Endothelial cell of umbilical vein (primary cell): ENCODE measurements around the gene MACROH2A1. TPM values are rescaled to one million over a fixed set of nuclear protein-coding genes. Genes with fewer than 3 reads are reported as not detected.

ENCODE experiments used
- BruUV-seq: library from RNA; stranded (reverse); fragments of 400-500 nt; replicated peaks from 2 replicates; lab custom pipeline; 2021; lab: Mats Ljungman, UMichigan
- CTCF ChIA-PET: fragments of 300-600, 350-600 bp; sonication (Branson Sonifier 250); formaldehyde crosslinking; loops from one replicate; lab custom pipeline; 2021; ENCODE audit warnings: antibody characterized with exemption, inconsistent platforms; lab: Charles Lee
- POLR2A ChIA-PET: fragments of 300-600, 350-600 bp; sonication (Branson Sonifier 250); formaldehyde crosslinking; loops from one replicate; lab custom pipeline; 2021; ENCODE audit warnings: antibody characterized with exemption, inconsistent platforms; lab: Charles Lee
- DNase-seq: peaks from one replicate; pipeline ENCODE4 v3.0.0-alpha.2; 2011; ENCODE audit warnings: low read depth, low spot score
- FAIRE-seq: peaks from 2 replicates; lab custom pipeline; 2011; peaks lifted over from hg19 to GRCh38; lab: Jason Lieb, UNC
- H2AFZ ChIP-seq: 2 replicates; pipeline ENCODE4 v1.6.0; 2012; ENCODE audit warnings: low read depth, low read length, control low read depth, inconsistent platforms
- H3K27ac ChIP-seq: 2 replicates; pipeline ENCODE4 v1.5.1; 2011; ENCODE audit warnings: low read depth, mild to moderate bottlenecking, control low read depth, low read length, moderate library complexity; ENCODE audit not compliant: insufficient read depth
- H3K27me3 ChIP-seq, 2 experiments: 2 replicates each; pipeline versions ENCODE4 v1.6.0 to v1.6.1; 2011; ENCODE audit warnings: low read length in 2 of 2, mixed read lengths in 1 of 2; ENCODE audit not compliant: control insufficient read depth in 2 of 2, insufficient read depth in 2 of 2
- H3K36me3 ChIP-seq, 2 experiments: 2 replicates in 1 of 2; 3 replicates in 1 of 2; pipeline ENCODE4 v1.5.1; 2011; ENCODE audit warnings: low read length in 2 of 2, mild to moderate bottlenecking in 1 of 2, moderate library complexity in 1 of 2; ENCODE audit not compliant: control insufficient read depth in 2 of 2, insufficient read depth in 2 of 2; ENCODE audit errors: extremely low read depth in 1 of 2
- H3K4me1 ChIP-seq: 3 replicates; pipeline ENCODE4 v1.5.1; 2011; ENCODE audit warnings: mild to moderate bottlenecking, low read length; ENCODE audit not compliant: control insufficient read depth, insufficient read depth; ENCODE audit errors: extremely low read depth
- H3K4me2 ChIP-seq: 2 replicates; pipeline ENCODE4 v1.6.1; 2011; ENCODE audit warnings: low read length, control low read depth, mixed read lengths; ENCODE audit not compliant: insufficient read depth
- H3K4me3 ChIP-seq, 3 experiments: fragments of 200-600 bp in 1 of 3; sonication (generic), shearing (Covaris generic) in 1 of 3; replicated peaks in 1 of 3; 2 replicates each; pipeline ENCODE4 v1.5.1; 2011 to 2016; ENCODE audit warnings: control low read depth in 3 of 3, low read length in 3 of 3, mild to moderate bottlenecking in 2 of 3, inconsistent platforms in 1 of 3, low read depth in 1 of 3, moderate library complexity in 1 of 3; ENCODE audit not compliant: insufficient read depth in 1 of 3
- H3K79me2 ChIP-seq: 2 replicates; pipeline ENCODE4 v1.6.0; 2012; ENCODE audit warnings: low read length, inconsistent platforms; ENCODE audit not compliant: control insufficient read depth, insufficient read depth
- H3K9ac ChIP-seq: replicated peaks from 2 replicates; pipeline ENCODE3; 2011; ENCODE audit warnings: low read length, control low read depth; ENCODE audit not compliant: insufficient read depth; ENCODE audit errors: extremely low read depth
- H3K9me1 ChIP-seq: replicated peaks from 3 replicates; pipeline ENCODE4 v1.6.0; 2011; ENCODE audit warnings: mild to moderate bottlenecking, low read length; ENCODE audit not compliant: control insufficient read depth, insufficient read depth; ENCODE audit errors: extremely low read depth
- H3K9me3 ChIP-seq: replicated peaks from 2 replicates; pipeline ENCODE4 v1.5.1; 2012; ENCODE audit warnings: low read length, inconsistent platforms; ENCODE audit not compliant: control insufficient read depth, insufficient read depth
- H4K20me1 ChIP-seq: replicated peaks from 2 replicates; pipeline ENCODE3; 2011; ENCODE audit warnings: mild to moderate bottlenecking, low read length; ENCODE audit not compliant: control insufficient read depth, insufficient read depth; ENCODE audit errors: extremely low read depth
- CTCF ChIP-seq, 2 donors: IDR thresholded peaks; 1 replicate in 1 of 2; 2 replicates in 1 of 2; pipeline ENCODE4 v1.5.1; 2011; ENCODE audit warnings: low read length in 2 of 2, mild to moderate bottlenecking in 2 of 2, moderate library complexity in 2 of 2, control low read depth in 1 of 2, inconsistent platforms in 1 of 2, low read depth in 1 of 2; ENCODE audit not compliant: insufficient read depth in 1 of 2; ENCODE audit errors: extremely low read depth in 1 of 2
- EZH2 ChIP-seq: IDR thresholded peaks from 2 replicates; pipeline ENCODE4 v1.6.1; 2012; ENCODE audit warnings: borderline replicate concordance, low read depth, mild to moderate bottlenecking, moderate library complexity, low read length, inconsistent platforms; ENCODE audit not compliant: severe bottlenecking
- FOS ChIP-seq: IDR thresholded peaks from 2 replicates; pipeline ENCODE4 v1.6.1; 2011; ENCODE audit warnings: mild to moderate bottlenecking, low read length, moderate library complexity, borderline replicate concordance; ENCODE audit not compliant: insufficient read depth
- GATA2 ChIP-seq: IDR thresholded peaks from 2 replicates; pipeline ENCODE4 v1.7.0; 2011; ENCODE audit warnings: low read depth, mild to moderate bottlenecking, moderate library complexity, mixed read lengths, low read length; ENCODE audit not compliant: insufficient read length, insufficient read depth
- JUN ChIP-seq: IDR thresholded peaks from 2 replicates; pipeline ENCODE4 v1.6.1; 2011; ENCODE audit warnings: borderline replicate concordance, low read depth; ENCODE audit not compliant: insufficient read length, insufficient read depth
- MYC ChIP-seq: IDR thresholded peaks from one replicate; pipeline ENCODE4 v1.6.1; 2011; ENCODE audit warnings: mild to moderate bottlenecking, low read depth, low read length
- POLR2A ChIP-seq: IDR thresholded peaks from 2 replicates; pipeline ENCODE4 v1.6.1; 2012; ENCODE audit warnings: low read depth, mild to moderate bottlenecking, control low read depth, low read length
- POLR2AphosphoS5 ChIP-seq: IDR thresholded peaks from 2 replicates; pipeline ENCODE4 v1.6.1; 2012; ENCODE audit warnings: low read depth, mild to moderate bottlenecking, control low read depth, low read length, moderate library complexity; ENCODE audit not compliant: insufficient read depth
- dilution Hi-C: fragments of 300-500 bp; cut with MboI; formaldehyde crosslinking; loops from one replicate; pipeline ENCODE4 v1.15.0; 2019; ENCODE audit warnings: low sequenced_read_pairs; ENCODE audit not compliant: extremely low pct_ligation_motif_present
- intact Hi-C: fragments of 100-400 bp; cut with micrococcal nuclease; formaldehyde crosslinking; loops from one replicate; pipeline ENCODE4 v1.10.0; 2022
- polyA plus RNA-seq, 4 experiments: library from polyadenylated mRNA; depleted of rRNA in 3 of 4; stranded (reverse) in 3 of 4; unstranded in 1 of 4; fragments of >200 nt; gene quantifications; 2 replicates each; pipeline versions ENCODE4 v1.2.1 to v1.2.3, GENCODE V29; 2011 to 2012; ENCODE audit warnings: missing spikeins in 1 of 4
- total RNA-seq: library from RNA; stranded (reverse); gene quantifications from 2 replicates; pipeline ENCODE4 v1.2.3, GENCODE V29; 2021

The MACROH2A1 gene
- total and polyA plus RNA-seq, 2 donors (not counting 3 experiments of a cell fraction or from before 2014, with no cell fraction given) = 89.3 to 147 TPM

GRCh38 chr5:135426102-135427082, 27.4 kb upstream of the MACROH2A1 start:
- intact Hi-C loops (loop anchor here (2.0 kb wide), 1 partner anchor 50 kb away; no protein-coding TSS in a partner anchor), dilution Hi-C loops (no loop called here)
- Histone ChIP-seq H3K4me1 (no peaks in the 10 kb centered on the region), H3K36me3 (no peaks in the 10 kb centered on the region), H3K9me1 (no peaks in the 10 kb centered on the region), H3K4me3 (no peak overlapping the region), H3K9ac (no peak overlapping the region), H3K79me2 (no peaks in the 10 kb centered on the region), H3K4me2 (no peak overlapping the region), H2AFZ (no peak overlapping the region), H3K27me3 (peaks cover 4 to 20% of the 10 kb centered on the region in 2 experiments), H3K9me3 (no peaks in the 10 kb centered on the region), H3K27ac (no peak overlapping the region), H4K20me1 (no peaks in the 10 kb centered on the region)
- POLR2A ChIA-PET = no interaction called here
- DNase-seq (peak; percentile 57), FAIRE-seq (peak; percentile 38)
- TF ChIP-seq CTCF (IDR thresholded peaks at IDR 0.05; ENCODE audit: extremely low read depth in 1 of 2, insufficient read depth in 1 of 2, low read depth in 1 of 2, low read length in 2 of 2) = peak; percentile 71 to 72
- no peak for TF ChIP-seq MYC
- TF ChIP-seq GATA2 = no peak
- no peak for TF ChIP-seq JUN
- TF ChIP-seq POLR2AphosphoS5 = no peak
- peak; percentile 37 for TF ChIP-seq EZH2
- TF ChIP-seq POLR2A = no peak
- no peak for TF ChIP-seq FOS
- CTCF ChIA-PET = interaction anchor here (0.6 to 3.9 kb wide), 32 partner anchors 8 to 392 kb away, joined by 3 to 44 read pairs (median 4); partner anchors contain the start of genes MACROH2A1 and PITX1
- no TSS peak for BruUV-seq
